Measurements from ENCODE around the gene NOC4L.

Gene NOC4L

DNA sequence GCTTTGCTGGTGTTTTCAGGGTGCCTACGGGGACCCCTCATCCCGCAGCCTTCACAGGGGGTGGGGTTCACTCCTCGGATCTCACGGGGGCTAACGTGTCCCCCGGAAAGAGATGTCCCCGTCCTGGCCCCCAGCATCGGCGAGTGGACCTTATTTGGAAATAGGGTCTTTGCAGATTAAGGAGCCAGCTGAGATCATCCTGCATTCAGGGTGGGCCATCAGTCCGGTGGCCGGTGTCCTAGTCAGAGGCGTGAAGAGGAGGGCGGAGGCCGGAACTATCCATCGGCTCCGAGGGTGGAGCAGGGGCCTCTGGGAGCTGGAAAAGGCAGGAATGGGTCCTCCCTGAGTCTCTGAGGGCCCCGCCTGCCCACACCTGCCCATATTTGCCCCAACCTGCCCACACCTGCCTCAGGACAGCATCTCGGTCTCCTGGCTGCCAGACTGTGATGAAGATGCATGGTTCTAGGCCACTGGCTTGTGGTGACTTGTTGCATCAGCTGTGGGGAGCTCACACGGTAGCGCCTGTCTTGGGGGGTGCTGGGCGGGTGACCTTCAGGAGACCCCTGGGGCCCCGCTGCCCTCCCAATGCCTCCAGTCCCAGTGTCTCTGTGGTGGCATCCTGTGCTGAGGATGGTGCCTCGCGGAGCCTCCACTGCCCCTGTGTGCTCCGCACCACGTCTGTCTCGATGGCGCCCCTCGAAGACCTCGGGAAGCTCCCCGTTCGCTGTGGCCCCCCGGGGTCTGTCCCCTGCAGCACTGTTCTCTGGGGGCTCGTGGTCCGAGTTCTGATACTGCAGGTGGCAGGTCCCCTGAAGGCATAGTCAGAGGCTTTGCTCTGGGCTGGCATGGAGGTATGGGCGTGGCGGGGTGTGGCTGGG, 14.7 kb downstream of the NOC4L start:
- DNase-seq = no peak

- no peak for DNase-seq
Observed at GRCh38 chr12:132159555-132160003, 15.3 kb downstream of the NOC4L start.

- no peak for DNase-seq
Observed at GRCh38 chr12:132160016-132160415, 15.8 kb downstream of the NOC4L start.

GRCh38 chr12:132160601-132161035, 16.4 kb downstream of the NOC4L start:
- DNase-seq = no peak

DNA sequence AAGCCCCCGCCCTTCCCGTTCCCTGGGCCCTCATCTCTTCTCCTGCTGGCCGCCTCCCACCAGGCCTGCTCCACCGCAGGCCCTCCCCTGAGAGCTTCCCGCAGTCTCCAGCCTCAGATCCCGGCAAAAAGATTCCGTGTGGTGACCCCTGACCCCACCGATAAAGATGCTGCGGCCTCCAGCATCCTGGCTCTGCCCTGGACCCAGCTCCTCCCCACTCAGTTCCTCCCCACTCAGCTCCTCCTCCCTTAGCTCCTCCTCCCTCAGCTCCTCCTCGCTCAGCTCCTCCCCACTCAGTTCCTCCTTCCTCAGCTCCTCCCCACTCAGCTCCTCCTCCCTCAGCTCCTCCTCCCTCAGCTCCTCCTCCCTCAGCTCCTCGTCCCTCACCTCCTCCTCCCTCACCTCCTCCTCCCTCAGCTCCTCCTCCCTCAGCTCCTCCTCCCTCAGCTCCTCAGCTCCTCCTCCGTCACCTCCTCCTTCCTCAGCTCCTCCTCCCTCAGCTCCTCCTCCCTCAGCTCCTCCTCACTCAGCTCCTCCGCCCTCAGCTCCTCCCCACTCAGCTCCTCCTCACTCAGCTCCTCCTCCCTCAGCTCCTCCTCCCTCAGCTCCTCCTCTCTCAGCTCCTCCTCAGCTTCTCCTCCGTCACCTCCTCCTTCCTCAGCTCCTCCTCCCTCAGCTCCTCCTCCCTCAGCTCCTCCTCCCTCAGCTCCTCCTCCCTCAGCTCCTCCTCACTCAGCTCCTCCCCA, 17.0 kb downstream of the NOC4L start:
- no peak for DNase-seq

DNA sequence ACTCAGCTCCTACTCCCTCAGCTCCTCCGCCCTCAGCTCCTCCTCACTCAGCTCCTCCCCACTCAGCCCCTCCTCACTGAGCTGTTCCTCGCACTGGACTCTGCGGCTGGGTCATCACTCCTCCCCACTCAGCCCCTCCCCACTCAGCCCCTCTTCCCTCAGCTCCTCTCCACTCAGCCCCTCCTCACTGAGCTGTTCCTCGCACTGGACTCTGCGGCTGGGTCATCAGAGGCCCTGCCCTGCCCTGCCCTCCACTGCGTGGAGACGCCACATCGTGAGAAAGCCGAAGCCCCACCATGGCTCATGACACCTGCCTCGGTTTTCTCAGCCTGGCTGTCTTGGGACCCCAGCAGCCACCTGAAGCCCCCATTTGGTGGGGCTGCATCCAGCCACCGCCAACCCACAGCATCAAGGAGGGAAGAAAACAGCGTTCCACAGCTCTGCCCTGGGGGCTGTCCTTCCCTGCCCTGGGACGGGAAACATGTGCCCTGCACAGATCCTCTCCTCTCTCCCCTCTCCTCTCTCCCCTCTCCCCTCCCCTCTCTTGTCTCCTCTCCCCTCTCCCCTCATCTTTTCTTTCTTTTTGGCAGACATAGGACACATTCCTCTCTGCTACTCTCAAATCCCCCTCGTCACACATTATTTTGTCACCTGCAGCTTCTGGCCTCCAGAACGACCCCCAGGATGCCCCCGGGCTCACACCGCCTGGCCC, 17.7 kb downstream of the NOC4L start:
- no peak for DNase-seq

DNA sequence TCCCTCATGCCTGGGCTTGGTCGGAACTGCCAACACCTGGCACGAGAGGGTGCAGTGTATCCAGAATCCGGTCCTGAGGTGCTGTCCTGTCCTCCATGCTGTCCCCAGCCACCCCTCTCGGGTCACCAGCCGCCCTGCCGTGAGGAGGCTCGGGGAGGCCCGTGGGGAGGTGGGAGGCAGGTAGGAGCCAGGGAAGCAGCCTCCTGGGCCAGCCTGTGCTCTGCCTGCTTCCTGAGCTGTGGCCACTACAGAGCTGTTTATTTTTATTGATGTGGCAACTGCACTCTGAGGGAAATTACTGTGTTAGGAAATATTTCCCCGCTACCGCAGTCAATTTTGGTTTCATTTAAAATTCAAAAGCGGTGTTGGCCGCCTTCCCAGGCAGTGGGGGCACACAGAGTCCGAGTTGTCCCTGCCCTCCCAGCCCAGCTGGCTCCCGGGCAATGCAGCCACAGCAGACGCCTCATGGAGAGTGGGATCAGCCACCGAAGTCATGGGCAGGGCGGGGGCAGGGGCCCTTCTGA, 18.3 kb downstream of the NOC4L start:
- no peak for DNase-seq

GRCh38 chr12:132163041-132163910, 19.0 kb downstream of the NOC4L start:
- no peak for DNase-seq

GRCh38 chr12:132163911-132164288, 19.6 kb downstream of the NOC4L start:
- no peak for DNase-seq

DNA sequence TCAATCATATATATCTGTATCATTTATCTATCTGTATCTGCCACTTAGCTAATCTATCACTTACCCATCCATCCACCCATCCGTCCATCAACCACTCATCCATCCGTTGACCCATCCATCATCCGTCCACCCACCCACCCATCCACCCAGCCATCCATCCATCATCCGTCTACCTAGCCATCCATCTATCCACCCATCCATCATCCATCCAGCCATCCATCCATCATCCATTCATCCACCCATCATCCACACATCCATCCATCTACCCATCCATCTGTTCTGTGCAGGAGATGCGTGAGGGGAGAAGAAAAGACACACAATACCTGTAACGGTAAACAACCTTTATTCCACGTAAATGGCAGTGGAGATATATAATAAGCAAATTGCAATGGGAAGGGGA, 20.2 kb downstream of the NOC4L start:
- DNase-seq = no peak

DNA sequence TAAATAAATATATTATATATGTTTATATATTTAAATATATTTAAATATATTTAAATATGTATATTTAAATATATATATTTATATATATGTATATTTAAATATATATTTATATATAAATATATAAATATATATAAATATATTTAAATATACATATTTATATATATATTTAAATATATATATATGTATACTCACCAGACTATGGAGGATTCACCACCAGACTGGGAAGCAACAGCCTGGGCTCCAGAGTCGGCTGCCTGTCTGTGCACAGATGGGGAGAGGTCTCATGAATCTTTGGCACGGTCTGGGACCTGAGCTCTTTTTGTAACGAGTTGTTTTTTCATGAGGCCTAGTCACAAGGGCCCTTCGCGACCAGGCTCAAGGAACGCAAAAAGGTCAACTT, 21.3 kb downstream of the NOC4L start:
- DNase-seq = no peak

DNA sequence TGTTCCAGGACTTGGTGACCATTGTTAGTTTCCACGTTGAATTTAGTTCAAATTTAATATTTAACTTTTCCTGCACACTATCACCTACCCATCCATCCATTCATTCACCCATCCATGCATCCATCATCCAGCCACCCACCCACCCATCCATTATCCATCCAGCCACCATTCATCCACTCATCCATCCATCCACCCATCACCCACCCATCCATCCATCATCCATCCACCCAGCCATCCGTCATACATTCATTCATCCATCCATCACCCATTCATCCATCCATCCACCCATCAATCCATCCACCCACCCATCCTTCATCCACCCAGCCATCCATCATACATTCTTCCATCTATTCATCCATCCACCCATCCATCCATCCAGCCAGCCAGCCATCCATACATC, 21.8 kb downstream of the NOC4L start:
- DNase-seq = no peak

- DNase-seq = no peak
Observed at GRCh38 chr12:132166801-132167591, 22.7 kb downstream of the NOC4L start.

DNA sequence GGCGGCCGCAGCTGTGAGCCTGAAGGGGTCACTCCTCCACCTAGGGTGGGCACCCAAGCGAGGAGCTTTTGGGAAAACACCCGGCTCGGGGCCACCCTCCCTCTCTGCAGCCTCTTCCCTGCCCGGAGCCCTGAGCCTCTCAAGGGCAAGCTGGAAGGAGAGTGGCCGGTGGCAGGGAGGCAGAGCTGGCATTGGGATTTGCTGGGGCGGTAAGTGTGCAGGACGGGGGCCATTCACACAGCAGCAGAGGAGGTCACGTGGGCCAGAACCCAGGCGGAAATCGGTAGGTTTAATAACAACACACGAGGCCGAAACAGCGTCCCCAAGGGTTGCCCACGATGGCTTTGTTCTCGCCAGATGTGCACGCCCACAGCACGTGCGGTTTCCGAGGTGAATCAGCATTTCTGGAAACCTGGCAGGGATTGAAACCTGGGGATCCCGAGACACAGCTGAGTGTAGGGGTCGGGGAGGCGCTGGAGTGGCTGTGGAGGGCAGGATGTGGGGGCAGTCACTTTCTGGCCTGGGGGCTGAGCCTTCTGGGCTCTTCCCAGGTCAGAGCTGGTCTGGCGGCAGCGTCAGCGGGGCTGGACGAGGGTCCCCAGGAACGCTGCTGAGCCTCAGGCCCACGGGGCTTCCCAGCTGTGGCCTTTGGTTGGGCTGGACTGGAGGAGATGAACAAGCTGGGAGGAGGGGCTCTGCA, 23.5 kb downstream of the NOC4L start:
- DNase-seq = no peak

GRCh38 chr12:132168311-132169031, 24.2 kb downstream of the NOC4L start:
- DNase-seq = no peak

- DNase-seq = no peak
Observed at GRCh38 chr12:132169376-132169775, 25.1 kb downstream of the NOC4L start.

GRCh38 chr12:132170094-132170636, 25.9 kb downstream of the NOC4L start:
- DNase-seq = no peak

GRCh38 chr12:132170637-132171292, 26.5 kb downstream of the NOC4L start:
- DNase-seq = no peak

All from effector CD8-positive, alpha-beta T cell (primary cell).